Activated CD4-positive, alpha-beta T cell treated with anti-CD3 and anti-CD28 coated beads for 48 hours (primary cell): Measurements from ENCODE around the gene GHRL.

Source experiments
- DNase-seq: peaks from one replicate; pipeline ENCODE4 v3.0.0-alpha.2; 2020

Gene GHRL, protein sequence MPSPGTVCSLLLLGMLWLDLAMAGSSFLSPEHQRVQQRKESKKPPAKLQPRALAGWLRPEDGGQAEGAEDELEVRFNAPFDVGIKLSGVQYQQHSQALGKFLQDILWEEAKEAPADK

DNA sequence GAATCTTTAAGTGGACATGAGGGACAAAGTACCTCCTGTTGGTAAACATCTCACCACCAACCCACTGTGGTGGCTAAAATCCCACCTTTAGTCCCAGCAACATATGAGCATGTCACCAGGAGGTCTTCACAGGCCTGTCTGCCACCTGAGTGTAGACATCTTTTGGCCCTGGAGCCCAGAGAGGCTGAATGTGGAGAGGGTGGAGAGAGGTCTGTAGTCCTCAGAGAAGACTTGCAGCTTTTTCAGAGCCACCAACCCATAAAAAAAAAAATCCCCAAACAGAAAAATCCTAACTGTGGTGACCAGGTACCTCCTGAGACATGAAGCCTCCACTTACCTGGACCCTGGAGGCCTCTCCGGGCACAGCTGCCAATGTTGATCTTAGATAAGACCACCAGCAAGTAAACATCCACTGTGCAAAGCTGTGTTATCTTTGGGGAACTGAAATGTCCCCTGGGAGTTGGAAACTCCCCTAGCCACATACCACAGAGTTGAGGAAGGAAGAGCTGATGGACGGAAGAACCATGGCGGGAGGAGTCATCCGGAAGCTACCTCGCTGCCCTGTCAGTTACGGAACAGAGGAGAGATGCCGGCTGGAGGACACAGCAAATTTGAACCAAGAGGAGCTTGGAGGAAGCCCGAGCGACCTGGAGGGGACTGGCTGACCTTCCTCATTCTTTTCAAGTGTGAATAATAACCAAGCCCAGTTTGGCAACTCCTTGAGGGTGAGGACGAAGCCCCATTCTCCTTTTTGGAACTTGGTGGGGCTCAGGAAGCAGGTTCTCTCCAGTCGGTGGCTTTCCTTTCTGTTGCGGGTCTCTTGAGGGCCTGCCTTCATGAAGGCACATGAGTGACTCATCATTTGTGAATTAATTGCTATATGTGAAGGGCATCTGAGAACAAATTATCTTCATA is at the start of gene GHRL:
Gene GHRL, minus strand, starts transcription at position 443 of the 915 bp plus-strand sequence. CDS start 2,767 bp downstream, outside the sequence.
- DNase-seq = no peak

DNA sequence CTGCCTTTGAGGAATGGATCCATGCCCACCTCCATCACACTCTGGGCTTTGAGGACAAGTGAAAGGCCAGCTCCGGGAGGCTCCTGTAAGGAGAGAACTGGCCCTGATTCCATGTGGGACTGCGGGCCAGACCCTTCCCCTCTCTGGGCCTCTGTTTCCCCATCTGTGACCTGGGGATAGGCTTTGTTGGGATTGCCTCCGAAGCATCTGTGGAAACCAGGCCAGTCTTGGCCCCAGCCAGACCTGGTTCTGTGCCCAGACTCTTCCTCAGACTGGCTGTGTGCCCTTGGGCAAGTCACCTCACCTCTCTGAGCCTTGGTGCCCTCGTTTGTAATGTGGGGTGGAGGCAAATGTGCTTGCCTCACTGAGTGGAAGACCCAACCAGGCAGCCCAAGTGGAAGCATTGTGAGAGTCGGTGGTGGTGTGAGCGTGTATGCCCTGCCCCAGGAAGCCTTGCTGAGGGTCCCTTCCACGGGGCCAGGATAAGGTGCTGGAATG is 49.2 kb upstream of the GHRL start:
- no peak for DNase-seq

DNA sequence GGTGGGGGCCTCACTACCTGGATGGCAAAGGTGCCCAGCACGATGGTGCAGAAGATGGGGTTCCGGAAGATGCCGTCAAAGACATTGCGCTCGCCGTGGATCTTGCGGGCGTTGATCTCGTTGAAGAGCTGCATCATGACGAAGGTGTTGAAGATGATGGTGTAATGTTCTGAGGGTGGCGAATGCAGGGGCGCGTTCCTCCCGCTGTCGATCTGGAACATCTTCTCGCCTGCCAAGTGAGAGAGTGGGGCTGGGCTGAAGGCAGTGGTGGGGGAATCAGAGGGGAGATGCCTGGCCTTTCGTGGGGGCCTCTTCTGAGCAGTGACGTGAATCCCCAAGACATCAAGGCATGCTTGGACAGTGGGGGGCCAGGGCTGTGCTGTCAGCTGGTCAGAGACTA is 47.7 kb upstream of the GHRL start:
- no peak for DNase-seq

DNA sequence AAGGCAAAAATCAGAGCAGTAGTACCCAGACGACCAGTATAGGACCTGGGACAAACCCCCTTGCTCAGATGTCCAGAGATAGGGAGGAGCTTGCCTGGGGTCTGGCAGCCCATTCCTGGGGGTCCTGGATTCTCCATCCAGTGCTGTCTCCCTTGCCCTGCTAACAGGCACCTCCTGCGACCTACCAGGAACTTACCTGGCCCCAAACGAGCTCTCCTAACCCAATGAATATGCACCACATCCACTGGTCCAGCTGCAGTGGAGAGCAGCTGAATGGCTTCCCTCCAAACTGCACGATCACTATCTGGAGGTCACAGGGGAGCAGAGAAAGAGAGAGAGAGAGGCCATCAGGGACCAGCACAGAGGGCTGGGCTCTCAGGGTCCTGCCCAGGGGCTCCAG is 47.3 kb upstream of the GHRL start:
- DNase-seq = no peak

DNA sequence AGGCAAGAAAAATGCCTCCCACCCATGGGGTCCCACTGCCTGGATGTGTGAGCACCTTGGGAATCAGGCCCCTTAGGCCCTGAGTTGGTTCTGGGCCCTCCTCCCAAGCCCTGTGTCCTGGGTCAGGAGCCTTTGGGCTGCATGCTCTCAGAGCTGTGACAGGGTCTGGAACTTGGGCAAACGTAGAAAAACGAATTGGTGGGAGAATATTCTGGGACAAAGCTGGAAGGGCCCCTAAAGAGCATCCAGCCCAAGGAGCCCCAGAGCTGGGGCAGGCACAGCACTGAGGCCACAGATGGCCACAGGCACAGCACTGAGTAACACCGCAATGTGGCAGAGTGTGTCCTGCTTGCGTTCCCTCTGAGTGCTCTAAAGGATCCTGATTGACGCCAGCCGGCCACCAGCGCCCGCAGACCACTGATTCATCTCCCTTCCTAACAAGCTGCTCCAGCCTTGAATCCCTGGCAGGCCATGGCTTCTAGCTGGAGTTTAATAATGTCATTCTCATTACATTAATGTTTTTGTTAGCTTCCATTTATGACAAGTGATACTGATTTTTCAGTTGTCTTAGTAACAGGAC is 46.7 kb upstream of the GHRL start:
- DNase-seq = no peak

DNA sequence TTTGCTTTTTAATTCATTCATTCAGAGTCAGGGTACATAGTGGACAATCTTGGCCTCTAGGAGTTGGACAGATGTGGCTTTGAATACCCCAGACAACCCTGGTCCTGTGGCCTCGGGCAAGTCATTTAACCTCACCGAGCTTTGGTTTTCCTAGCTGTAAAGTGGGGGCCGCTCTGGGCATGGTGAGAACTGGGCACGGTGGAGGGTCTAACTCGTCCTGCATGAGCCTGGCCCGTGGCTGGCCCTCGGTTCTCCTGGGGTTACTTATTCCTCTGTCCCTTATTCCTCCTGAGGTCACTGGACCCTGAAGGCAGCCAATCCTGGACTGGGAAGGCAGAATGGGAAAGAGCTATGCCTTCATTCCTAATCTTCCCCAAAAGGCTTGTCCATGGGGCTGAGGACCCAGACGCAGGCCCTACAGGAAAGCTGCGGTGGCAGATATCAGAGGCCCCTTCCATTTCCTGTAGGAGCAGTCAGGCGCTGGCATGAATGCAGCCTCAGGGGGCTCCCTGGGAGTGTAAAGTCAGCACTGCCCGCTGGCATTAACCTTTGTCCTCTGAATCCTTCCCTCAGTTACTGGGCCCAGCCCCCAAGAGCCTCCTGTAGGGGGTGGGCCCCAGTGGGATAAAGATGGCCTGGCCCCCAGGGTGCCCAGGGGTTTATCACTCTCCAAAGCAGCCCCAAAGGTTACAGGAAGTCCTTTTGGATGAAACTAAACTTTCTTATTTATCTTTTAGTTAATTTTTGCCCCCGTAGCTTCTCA is 46.0 kb upstream of the GHRL start:
- no peak for DNase-seq

DNA sequence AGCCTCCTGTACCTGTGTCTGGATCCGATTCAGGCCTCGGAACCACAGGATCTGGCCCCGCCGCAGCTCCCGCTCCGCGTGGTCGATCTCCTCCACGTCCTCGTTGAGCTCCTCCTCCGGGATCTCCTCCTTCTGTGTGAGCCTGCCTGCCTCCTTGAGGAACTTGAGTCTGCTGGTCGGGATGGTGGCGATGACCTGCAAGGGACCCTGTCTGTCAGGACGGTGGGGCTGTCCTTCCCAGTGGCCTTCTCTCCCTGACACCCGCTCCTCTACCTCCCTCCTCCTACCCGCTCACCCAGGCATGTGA is 45.4 kb upstream of the GHRL start:
- DNase-seq = no peak

DNA sequence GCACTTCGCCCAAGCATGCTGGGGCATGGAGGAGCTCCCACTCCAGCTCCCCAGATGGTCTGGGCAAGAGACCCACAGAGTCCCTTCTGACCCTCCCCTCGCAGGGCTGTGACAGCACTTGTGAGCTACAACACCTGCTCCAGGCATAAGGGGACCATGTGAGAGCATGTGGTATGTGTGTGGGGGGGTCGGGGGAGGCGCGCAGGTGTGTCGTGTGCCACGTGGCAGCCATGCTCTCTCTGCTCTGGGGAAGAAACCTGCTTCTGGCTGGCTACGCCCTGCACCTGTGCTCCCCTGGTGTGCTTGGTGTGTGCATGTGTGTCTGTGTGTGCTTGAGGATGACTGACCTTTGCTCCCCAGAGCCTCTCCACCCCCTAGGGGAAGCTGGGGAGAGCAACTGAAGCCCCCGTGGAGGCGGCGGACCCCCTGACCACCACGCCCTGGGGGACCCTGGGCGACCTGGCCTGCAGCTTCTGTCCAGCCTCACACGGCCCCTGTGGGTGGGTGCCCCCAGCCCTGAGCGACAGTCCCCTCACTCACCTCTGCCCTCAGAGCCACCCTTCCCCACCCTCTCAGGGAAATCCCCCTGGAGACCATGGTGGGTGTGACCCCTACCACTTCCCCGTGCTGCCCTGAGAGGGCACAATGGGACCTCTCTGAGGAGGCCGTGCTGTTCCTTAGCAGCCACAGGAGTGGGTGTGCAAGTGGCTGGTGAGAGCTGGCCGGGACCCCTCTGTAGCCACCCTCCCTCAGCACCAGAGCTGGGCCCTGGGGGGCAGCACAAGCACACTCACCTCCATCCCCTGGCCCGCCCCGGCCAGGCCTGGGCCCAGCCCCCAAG is 44.8 kb upstream of the GHRL start:
- no peak for DNase-seq

DNA sequence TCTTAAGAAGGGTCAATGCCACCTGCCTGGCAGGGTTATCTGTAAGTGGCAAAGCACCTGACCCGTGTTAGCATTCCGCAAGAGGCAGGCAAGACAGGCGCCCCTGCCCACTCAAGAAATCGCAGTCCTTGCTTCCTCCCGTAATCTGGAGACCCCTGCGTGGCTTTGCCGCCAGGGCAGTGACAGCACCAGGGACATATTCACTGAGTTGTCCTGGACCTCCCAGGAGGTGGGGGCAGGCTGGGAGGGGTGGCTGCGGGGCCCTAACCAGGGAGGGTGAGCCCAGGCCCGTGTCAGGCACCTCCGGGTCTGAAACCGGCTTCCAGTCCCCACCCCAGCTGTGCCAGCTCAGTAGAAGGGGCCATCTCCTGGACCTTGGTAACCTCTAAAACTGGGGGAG is 44.0 kb upstream of the GHRL start:
- DNase-seq = no peak

DNA sequence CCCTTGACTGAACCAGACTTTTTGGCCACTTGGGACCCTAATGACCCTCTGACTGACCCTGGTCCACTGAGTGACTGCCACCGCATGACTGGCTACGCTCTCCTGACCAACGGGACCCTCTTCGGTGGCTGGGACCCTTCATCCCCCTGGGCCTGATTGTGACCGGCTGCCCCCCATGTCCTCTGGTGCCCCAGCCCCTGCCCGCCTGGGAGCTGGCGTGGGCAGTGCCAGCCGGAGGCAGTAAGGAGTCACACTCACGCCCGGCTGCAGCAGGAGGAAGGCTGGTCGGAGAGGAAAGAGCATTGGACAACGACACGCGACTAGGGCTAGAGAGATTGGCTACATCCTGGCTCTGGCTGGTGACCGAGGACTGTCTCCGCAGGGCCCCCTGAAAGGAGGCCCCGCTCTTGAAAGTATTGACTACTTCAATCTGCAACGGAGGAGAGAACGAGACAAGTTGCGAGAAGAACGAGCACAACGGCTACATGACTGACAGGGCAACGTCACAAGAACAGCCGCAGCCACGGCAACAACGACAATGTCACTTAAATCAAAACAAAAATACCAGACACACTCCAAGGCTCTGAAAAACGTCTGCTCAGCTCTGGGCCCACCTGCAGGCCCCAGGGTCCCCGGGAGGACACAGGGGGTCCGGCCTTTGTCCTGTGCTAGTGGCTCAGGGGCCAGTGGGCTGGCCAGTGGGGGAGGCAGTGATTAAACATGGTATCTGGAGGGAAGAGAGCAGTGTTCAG is 43.3 kb upstream of the GHRL start:
- DNase-seq = no peak

DNA sequence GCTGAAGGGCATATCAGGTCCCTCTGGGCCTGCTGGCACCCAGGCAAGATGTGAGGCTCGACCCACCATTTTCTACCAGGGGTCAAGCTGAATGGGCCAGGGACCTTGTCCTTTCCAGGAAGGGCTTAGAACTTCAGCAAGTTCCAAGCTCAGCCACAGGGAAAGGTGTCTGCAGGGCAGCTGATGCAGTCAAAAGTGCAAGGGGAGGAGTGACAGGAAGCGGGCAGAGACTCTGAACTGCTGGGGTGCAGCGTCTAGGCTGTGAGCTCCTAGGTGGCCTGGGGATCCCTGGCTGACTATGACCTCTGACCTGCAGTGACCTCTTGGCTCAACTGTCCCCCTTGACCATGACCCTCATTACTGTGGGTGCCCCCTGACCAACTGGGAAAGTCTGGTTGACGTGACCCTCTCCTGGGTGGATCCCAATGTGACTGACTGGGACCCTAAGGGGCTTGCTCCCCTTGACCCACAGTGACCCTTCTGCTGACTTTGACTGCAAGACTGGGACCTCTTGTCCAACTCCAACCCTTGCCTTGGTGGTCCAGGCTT is 42.5 kb upstream of the GHRL start:
- no peak for DNase-seq

DNA sequence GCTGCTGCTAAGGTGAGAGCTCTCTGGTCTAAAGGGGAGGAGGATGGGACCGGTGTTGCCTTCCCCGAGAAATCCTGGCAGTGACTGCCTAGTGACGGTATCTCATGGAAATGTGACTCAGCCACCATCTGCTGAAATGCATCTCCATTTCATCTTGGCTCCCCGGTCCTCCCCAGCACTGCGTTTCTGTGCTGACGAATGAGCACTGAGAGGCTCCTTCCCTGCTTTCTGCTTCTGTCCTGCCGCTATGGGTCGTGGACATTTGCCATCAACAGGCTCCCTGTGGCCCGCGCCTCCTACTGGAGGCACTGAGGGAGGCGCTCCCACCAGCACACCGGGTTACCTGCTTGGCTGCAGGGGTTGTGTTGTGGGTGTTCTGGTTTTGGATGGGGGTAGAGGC is 41.7 kb upstream of the GHRL start:
- DNase-seq = peak; percentile 13

DNA sequence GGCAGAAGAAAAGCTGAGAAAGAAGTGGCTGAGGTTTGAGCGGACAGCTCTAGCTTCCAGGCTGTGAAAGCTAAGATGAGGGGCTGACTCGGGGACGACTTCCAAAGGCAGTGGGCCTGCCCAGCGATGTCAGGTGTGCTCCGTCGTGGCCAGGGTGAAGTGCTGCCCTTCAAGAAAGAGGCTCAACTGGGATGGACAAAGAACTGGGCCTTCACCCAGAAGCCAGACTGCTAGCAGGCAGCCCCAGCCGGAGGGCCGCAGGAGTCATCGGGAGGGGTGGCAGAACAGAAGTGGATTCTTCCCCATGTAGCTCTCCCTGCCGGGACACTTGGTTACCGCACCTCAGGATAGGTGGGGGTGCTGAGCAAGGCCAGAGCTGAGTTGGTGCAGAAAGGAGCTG is 41.3 kb upstream of the GHRL start:
- DNase-seq = no peak

DNA sequence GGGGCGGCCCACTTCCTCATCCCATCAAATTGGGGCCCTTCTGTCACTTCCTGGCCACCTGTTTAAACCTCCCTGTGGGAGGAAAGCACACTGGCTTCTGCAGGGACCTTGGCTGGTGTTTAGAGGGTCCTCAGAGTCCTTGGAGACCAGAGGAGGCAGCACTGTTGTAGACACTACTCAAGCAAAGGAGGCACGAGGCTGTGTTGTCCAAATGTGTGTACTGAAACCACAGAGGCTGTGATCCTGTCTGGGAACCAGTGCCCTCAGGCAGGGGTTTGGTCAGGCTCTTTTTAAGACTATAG is 40.6 kb upstream of the GHRL start:
- no peak for DNase-seq

DNA sequence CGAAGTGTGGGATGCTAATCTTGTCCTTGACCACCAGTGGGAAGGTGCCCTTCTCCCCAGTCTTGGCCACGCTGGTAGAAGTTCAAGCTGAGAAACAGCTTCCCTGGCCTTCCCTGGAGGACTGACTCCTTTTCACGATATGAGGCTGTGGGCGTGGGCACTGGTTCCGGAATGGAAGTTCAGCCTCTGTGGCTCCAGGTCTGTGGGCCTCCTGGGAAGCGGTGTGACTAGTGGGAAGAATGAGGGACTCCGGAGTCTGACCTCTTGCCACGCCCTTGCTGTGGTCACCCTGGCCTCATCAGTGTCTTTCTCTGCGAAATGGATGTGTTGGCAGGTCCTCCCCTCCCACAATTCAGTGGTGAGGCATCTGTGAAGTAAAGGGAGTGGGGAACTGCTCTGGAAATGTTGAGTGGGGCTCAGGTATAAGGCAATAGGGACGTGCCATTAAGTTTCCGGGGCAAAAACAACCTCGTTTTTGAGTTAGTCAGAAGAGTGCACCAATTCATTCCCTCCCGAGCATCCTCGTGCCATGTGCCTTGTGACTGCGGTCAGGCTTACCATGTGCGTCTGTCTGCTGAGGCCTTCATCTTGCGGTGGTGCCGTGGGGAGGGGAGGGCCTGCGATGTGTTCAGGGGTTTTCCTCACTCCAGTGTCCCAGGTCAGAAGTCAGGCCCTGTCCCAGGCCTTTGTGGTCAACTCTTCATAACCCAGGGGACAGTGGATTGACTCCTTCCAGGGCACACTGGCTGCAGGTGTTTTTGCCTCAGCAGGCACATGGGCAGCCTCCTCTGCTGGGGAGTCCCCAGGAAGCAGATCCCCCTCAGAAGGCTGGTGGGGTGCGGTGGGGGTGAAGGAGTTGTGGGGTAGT is 40.0 kb upstream of the GHRL start:
- DNase-seq = no peak

DNA sequence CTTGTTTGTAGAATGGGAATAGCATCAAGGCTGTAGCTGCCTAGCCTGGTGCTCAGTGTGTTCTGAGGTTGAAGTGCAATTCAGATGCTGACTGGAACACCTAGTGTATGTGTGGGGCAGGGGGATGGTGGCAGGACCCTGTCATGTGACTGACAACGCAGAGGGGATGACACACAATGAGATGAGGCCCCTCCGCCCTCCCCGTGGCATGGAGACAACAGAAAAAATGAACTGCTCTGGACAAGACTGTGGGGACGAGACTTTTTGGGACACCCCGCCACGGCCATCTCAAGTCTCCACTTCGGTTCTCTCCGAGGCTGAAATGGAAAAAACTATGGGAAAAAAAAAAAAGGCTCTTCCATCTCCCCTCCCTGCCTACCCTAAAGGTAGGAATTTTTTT is 38.6 kb upstream of the GHRL start:
- DNase-seq = no peak

DNA sequence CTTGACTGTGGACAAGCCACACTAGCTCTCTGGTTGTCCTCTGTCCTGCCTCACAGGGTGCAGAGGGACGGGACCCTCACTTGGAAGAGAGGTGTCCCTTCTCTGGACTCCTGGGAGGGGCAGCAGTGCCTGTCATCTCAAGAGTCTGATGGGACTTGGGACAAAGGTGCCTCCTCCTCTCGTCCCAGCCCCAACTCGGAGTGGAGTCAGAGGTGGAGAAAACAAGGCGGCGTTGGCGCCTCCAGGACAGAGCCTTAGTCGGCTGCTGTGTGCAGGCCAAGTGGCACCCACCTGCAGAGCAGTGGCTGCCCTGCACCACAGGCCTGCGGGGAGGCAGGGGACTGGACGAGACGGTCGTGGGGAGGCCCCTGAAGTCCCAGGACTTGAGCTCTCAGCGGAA is 37.6 kb upstream of the GHRL start:
- no peak for DNase-seq

DNA sequence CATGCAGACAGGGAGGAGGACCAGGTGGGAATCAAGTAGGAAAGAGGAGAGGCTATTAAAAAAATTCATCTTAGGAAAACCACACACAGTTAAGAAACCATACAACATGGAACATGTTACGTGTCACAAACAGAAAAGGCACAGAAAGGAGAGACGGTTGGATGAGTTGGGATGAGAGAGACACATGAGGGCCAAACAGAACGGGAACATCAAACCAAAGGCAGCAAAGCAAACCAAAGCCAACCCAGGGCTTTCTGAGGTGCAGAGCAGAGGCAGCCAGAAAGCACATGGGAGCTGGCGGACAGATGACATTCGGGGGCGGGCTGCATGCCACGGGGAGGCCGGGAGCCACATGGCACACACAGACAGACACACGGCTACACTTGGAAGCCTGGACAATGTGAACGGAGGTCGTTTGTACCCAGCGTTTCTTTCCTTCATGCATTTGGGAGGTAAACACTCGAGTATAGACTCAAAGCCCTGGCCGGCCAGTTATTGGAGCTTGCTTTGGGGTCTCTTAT is 36.8 kb upstream of the GHRL start:
- DNase-seq = no peak

DNA sequence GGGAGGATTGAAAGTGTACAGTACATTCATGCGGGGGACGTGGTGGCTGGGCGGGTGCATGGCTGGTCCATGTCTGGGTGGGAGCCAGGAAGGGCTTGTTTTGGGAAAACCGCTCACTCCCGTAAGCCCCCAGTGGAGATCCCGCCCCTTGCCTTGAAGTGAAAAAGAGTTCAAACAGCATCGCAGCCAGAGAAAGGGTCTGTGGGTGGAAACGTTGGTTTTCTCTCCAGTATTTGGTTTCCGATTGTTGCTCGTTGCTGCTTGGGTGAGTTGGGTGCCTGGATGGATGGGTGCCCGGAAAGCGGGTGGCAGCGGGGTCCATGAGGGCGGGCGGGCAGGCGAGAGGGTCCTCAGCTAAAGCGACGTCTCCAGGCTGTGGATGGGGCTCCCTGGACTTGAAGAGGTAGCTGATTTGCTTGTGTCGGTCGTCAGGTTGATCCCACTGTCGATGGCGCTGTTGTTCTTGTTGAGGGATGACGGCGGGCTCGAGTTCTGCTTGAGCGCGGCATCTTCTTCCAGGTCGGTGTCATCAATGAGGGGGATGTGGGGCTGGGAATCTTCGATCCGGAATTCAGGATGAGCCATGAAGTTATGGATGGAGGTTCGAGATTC is 35.8 kb upstream of the GHRL start:
- no peak for DNase-seq

DNA sequence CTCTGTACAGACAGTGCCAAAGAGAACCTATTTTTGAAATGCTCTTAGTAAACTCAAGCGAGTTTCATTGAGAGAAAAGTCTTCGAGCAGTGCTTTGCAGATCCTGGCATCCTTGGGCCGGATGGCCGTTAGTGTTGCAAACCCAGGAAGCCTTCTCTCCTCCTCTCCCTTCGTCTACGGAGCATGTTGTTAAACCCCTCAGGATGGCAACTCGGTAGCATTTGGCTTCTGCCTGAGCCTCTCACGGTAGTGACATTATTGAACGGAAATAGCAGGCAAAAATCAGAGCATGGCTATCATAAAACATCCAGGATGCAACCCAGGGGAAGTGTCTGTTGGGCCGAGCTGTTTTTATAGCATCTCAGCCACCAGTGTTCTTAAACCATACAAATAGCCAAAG is 34.8 kb upstream of the GHRL start:
- no peak for DNase-seq
